ENCODE results near the gene ABCA4. TPM values are rescaled to one million over a fixed set of nuclear protein-coding genes. Genes with fewer than 3 reads are reported as not detected.
A peak's percentile ranks its signal among the peaks of the same experiment; 100 is the strongest.

Gene ABCA4
- total and polyA plus RNA-seq, 2 experiments from 2014 or later: 0.53 to 1.4 TPM

DNA sequence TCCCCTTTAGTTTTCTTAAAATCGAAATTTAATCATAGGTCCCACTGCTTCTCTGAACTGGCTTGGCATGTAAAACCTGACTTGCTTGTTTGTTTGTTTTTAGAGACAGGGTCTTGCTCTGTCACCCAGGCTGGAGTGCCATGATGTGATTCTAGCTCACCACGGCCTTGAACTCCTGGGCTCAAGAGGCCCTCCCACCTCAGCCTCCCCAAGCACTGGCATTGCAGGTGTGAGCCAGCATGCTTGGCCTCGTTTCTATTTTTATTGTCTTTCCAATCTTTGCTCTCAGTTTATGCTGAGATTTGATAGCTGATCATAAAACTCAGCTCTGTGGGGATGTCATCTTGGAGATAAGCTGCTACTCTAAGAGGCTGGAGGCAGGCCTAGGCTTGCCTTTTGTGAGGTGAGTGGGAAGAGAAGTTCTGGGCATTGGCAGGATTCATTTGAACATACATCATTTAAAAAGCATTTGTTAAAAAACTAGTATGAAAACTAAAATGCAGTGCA lies 160.3 kb downstream of the ABCA4 start:
- TF ChIP-seq, protein P1, sequence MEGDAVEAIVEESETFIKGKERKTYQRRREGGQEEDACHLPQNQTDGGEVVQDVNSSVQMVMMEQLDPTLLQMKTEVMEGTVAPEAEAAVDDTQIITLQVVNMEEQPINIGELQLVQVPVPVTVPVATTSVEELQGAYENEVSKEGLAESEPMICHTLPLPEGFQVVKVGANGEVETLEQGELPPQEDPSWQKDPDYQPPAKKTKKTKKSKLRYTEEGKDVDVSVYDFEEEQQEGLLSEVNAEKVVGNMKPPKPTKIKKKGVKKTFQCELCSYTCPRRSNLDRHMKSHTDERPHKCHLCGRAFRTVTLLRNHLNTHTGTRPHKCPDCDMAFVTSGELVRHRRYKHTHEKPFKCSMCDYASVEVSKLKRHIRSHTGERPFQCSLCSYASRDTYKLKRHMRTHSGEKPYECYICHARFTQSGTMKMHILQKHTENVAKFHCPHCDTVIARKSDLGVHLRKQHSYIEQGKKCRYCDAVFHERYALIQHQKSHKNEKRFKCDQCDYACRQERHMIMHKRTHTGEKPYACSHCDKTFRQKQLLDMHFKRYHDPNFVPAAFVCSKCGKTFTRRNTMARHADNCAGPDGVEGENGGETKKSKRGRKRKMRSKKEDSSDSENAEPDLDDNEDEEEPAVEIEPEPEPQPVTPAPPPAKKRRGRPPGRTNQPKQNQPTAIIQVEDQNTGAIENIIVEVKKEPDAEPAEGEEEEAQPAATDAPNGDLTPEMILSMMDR (IDR thresholded peaks at IDR 0.05; ENCODE audit: poor library complexity): no peak
- TF ChIP-seq EZH2 (IDR thresholded peaks at IDR 0.05; ENCODE audit: borderline replicate concordance) (no peak), EZH2phosphoT487 (IDR thresholded peaks at IDR 0.05; ENCODE audit: low read depth, severe bottlenecking, unreplicated experiment) (no peak)
- no peaks in the 10 kb centered on the region for H3K36me3 ChIP-seq (replicated peaks; ENCODE audit: insufficient read depth, low read depth)
- no peak overlapping the region for H3K4me2 ChIP-seq
- H3K27me3 ChIP-seq: no peaks in the 10 kb centered on the region
- DNase-seq (ENCODE audit: low spot score): peak; percentile 52
- H3K9me2 ChIP-seq (replicated peaks; ENCODE audit: insufficient read depth): no peaks in the 10 kb centered on the region
- WGBS (ENCODE audit: low lambda C conversion rate, missing lambda C conversion rate): 46% methylated on average over 3 of the region's 3 CpGs
- H3K27ac ChIP-seq: peak overlapping the region; percentile 74
- no peaks in the 10 kb centered on the region for H3K9me3 ChIP-seq (ENCODE audit: low read depth)
- H2AFZ ChIP-seq: no peak overlapping the region
- no peaks in the 10 kb centered on the region for H3K79me2 ChIP-seq
- H4K20me1 ChIP-seq (ENCODE audit: insufficient read depth, poor library complexity, severe bottlenecking): no peaks in the 10 kb centered on the region
- peaks cover 13% of the 10 kb centered on the region for H3K4me1 ChIP-seq (ENCODE audit: insufficient read depth)
- no peak overlapping the region for H3K4me3 ChIP-seq

- no peaks in the 10 kb centered on the region for H4K20me1 ChIP-seq (ENCODE audit: insufficient read depth, poor library complexity, severe bottlenecking)
- H3K9me3 ChIP-seq (ENCODE audit: low read depth): no peaks in the 10 kb centered on the region
- H3K27me3 ChIP-seq: no peaks in the 10 kb centered on the region
- no peak for TF ChIP-seq EZH2 (IDR thresholded peaks at IDR 0.05; ENCODE audit: borderline replicate concordance)
- no peak for TF ChIP-seq EZH2phosphoT487 (IDR thresholded peaks at IDR 0.05; ENCODE audit: low read depth, severe bottlenecking, unreplicated experiment)
- TF ChIP-seq, protein P1 (IDR thresholded peaks at IDR 0.05; ENCODE audit: poor library complexity): no peak
- no peaks in the 10 kb centered on the region for H3K36me3 ChIP-seq (replicated peaks; ENCODE audit: insufficient read depth, low read depth)
- H2AFZ ChIP-seq: no peak overlapping the region
- 73% methylated on average over 5 of the region's 5 CpGs for WGBS (ENCODE audit: low lambda C conversion rate, missing lambda C conversion rate)
- H3K27ac ChIP-seq: no peak overlapping the region
- H3K4me2 ChIP-seq: no peak overlapping the region
- H3K4me3 ChIP-seq: no peak overlapping the region
- no peaks in the 10 kb centered on the region for H3K9me2 ChIP-seq (replicated peaks; ENCODE audit: insufficient read depth)
- H3K79me2 ChIP-seq: no peaks in the 10 kb centered on the region
- H3K4me1 ChIP-seq (ENCODE audit: insufficient read depth): peaks cover 13% of the 10 kb centered on the region
- DNase-seq (ENCODE audit: low spot score): no peak
These were observed 161.5 kb downstream of the ABCA4 start for GRCh38 chr1:93959413-93959812.

DNA sequence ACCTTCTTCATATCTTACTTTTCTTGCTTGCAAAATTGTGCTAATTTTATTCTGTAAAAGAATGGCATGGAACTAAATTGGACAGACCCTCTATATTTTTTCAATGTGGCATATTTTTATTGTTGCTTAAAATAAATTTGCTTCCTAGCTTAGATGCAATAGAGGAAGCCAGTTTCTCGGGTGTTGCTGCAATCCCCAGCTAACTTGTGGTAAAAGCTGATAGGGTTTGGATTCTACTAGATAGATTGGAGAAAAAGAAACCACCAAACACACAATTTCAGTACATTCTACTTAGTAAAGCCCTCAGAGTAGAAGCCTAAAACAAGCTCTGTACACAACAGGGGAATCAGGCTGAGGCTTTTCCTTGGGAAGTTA lies 162.2 kb downstream of the ABCA4 start:
- H3K4me3 ChIP-seq: no peak overlapping the region
- no peak overlapping the region for H2AFZ ChIP-seq
- H3K79me2 ChIP-seq: no peaks in the 10 kb centered on the region
- no peak overlapping the region for H3K4me2 ChIP-seq
- no peaks in the 10 kb centered on the region for H3K27me3 ChIP-seq
- WGBS (ENCODE audit: low lambda C conversion rate, missing lambda C conversion rate): 70% methylated on average over 1 of the region's 1 CpG
- no peaks in the 10 kb centered on the region for H3K9me2 ChIP-seq (replicated peaks; ENCODE audit: insufficient read depth)
- no peaks in the 10 kb centered on the region for H3K36me3 ChIP-seq (replicated peaks; ENCODE audit: insufficient read depth, low read depth)
- H4K20me1 ChIP-seq (ENCODE audit: insufficient read depth, poor library complexity, severe bottlenecking): no peaks in the 10 kb centered on the region
- no peak for DNase-seq (ENCODE audit: low spot score)
- TF ChIP-seq, protein P1 (IDR thresholded peaks at IDR 0.05; ENCODE audit: poor library complexity): no peak
- TF ChIP-seq EZH2phosphoT487 (IDR thresholded peaks at IDR 0.05; ENCODE audit: low read depth, severe bottlenecking, unreplicated experiment) (no peak), EZH2 (IDR thresholded peaks at IDR 0.05; ENCODE audit: borderline replicate concordance) (no peak)
- no peaks in the 10 kb centered on the region for H3K9me3 ChIP-seq (ENCODE audit: low read depth)
- H3K27ac ChIP-seq: no peak overlapping the region
- H3K4me1 ChIP-seq (ENCODE audit: insufficient read depth): peaks cover 11% of the 10 kb centered on the region
